Measurements from ENCODE around the gene TMEM266.

TMEM266 gene

GRCh38 chr15:76161153-76162035 lies 101.6 kb downstream of the TMEM266 start:
- TF ChIP-seq CTCF (IDR thresholded peaks at IDR 0.05; ENCODE audit: low read depth, low read length): no peak
- H3K4me3 ChIP-seq (ENCODE audit: low read depth, low read length): no peak overlapping the region

DNA sequence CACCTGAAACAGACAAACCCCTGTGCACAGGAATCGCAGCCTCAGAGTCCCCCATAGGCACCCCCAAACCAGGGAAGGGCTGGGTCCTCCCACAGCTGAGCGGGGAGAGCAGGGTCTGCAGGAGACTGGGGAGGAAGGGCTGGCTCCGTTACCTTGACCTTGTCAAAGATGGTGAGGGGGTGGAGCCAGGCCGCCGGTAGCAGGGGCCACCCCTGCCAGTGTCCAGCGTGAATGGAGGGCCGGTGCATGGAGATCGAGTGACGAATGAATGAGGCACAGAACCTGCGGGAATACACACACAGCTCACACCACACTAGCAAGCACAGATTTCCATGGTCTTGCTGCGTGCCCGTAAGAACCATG lies 102.2 kb downstream of the TMEM266 start:
- TF ChIP-seq CTCF (IDR thresholded peaks at IDR 0.05; ENCODE audit: low read depth, low read length): no peak
- H3K4me3 ChIP-seq (ENCODE audit: low read depth, low read length): no peak overlapping the region

DNA sequence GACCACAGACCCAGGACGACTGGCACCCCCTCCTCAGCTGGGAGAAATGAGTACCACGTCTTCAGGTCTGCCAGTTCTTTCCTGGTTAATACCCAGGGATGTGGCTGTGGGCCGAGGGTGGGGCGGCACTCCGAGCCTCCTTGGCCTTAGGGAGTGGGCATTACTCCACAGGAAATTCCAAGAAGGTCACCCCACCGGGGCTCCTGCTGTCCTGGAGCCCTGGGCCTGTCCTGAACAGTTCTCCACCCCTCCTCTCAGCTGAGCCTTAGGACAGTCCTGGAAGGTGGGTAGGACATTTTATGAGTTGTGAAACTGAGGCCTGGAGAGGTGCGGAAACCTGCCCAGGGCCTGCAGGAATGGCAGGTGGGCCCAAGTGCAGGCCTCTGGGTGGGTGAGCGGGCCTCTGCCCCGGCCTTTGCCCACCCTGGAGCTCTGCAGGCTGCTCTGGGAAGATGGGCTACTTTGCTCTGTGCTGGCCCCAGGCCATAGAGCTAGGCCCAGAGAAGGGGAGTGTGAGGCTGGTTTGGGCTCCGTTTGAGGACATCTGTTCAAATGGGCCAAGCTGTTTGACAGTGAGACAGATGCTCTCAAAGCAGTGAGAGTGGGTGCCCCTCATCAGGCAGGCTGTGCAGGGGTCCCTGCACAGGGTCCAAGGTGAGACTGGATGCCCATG lies 103.1 kb downstream of the TMEM266 start:
- no peak overlapping the region for H3K4me3 ChIP-seq (ENCODE audit: low read depth, low read length)
- no peak for TF ChIP-seq CTCF (IDR thresholded peaks at IDR 0.05; ENCODE audit: low read depth, low read length)

GRCh38 chr15:76163457-76164295 lies 103.9 kb downstream of the TMEM266 start:
- H3K4me3 ChIP-seq (ENCODE audit: low read depth, low read length): no peak overlapping the region
- TF ChIP-seq CTCF (IDR thresholded peaks at IDR 0.05; ENCODE audit: low read depth, low read length): no peak

- H3K4me3 ChIP-seq (ENCODE audit: low read depth, low read length): no peak overlapping the region
- TF ChIP-seq CTCF (IDR thresholded peaks at IDR 0.05; ENCODE audit: low read depth, low read length): no peak
Observed at GRCh38 chr15:76164602-76165001, 104.8 kb downstream of the TMEM266 start.

- H3K4me3 ChIP-seq (ENCODE audit: low read depth, low read length): no peak overlapping the region
- no peak for TF ChIP-seq CTCF (IDR thresholded peaks at IDR 0.05; ENCODE audit: low read depth, low read length)
Observed at GRCh38 chr15:76165951-76166350, 106.2 kb downstream of the TMEM266 start.

Data from WI38 (cell line).